ENCODE results near the gene PRKN.

PRKN gene

GRCh38 chr6:161533266-161533665 is 1194.3 kb downstream of the PRKN start:
- no peak for TF ChIP-seq CTCF (IDR thresholded peaks at IDR 0.05)

GRCh38 chr6:161532536-161532935 is 1195.0 kb downstream of the PRKN start:
- TF ChIP-seq CTCF (IDR thresholded peaks at IDR 0.05), result no peak

- TF ChIP-seq CTCF (IDR thresholded peaks at IDR 0.05), result no peak
Measured at GRCh38 chr6:161526794-161527193, 1200.8 kb downstream of the PRKN start.

GRCh38 chr6:161523362-161523761 is 1204.2 kb downstream of the PRKN start:
- TF ChIP-seq CTCF (IDR thresholded peaks at IDR 0.05), result no peak

GRCh38 chr6:161522276-161522675 is 1205.3 kb downstream of the PRKN start:
- TF ChIP-seq CTCF (IDR thresholded peaks at IDR 0.05), result no peak

- TF ChIP-seq CTCF (IDR thresholded peaks at IDR 0.05), result no peak
Measured at GRCh38 chr6:161511447-161512095, 1216.0 kb downstream of the PRKN start.

- no peak for TF ChIP-seq CTCF (IDR thresholded peaks at IDR 0.05)
Measured at GRCh38 chr6:161508341-161508740, 1219.2 kb downstream of the PRKN start.

GRCh38 chr6:161507375-161507774 is 1220.2 kb downstream of the PRKN start:
- TF ChIP-seq CTCF (IDR thresholded peaks at IDR 0.05), result no peak

Data from LNCAP (cell line).